ENCODE results near the gene DMD. TPM values are rescaled to one million over a fixed set of nuclear protein-coding genes. Genes with fewer than 3 reads are reported as not detected.
"Not testable (repeated sequence)": the region's sequence is repeated elsewhere in the genome, so short reads cannot be mapped to it uniquely, and the experiment has no call there.

The DMD gene
- total and polyA plus RNA-seq, 2 donors from 2014 or later: 4.2 to 17.9 TPM

DNA sequence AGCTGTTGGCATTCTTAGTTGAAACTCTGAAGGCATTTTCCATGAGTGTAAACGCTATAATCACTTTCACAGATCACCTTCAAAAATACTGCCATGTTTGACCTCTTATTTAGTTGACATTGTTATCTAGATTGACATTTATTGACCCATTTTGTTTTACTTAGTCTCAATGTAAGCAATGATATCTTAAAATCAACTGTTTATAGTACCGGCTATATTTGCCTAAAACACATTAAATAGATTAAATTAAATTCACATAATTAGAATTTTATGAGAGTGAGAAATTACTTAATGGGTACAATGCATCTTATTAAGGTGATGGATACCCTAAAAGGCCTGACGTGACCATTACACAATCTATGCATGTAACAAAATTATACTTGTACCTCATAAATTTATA is 1621.8 kb downstream of the DMD start:
- no peak overlapping the region for H3K27ac ChIP-seq (ENCODE audit: low read depth in 2 of 2, low read length in 2 of 2)
- H3K4me3 ChIP-seq (ENCODE audit: low read length in 3 of 3): no peak overlapping the region
- TF ChIP-seq, protein P1, sequence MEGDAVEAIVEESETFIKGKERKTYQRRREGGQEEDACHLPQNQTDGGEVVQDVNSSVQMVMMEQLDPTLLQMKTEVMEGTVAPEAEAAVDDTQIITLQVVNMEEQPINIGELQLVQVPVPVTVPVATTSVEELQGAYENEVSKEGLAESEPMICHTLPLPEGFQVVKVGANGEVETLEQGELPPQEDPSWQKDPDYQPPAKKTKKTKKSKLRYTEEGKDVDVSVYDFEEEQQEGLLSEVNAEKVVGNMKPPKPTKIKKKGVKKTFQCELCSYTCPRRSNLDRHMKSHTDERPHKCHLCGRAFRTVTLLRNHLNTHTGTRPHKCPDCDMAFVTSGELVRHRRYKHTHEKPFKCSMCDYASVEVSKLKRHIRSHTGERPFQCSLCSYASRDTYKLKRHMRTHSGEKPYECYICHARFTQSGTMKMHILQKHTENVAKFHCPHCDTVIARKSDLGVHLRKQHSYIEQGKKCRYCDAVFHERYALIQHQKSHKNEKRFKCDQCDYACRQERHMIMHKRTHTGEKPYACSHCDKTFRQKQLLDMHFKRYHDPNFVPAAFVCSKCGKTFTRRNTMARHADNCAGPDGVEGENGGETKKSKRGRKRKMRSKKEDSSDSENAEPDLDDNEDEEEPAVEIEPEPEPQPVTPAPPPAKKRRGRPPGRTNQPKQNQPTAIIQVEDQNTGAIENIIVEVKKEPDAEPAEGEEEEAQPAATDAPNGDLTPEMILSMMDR (IDR thresholded peaks at IDR 0.05; ENCODE audit: borderline replicate concordance, extremely low read depth, insufficient read depth): no peak
- H3K9me3 ChIP-seq (ENCODE audit: control insufficient read depth in 2 of 3, insufficient read depth in 1 of 3, low read length in 3 of 3): no peaks in the 10 kb centered on the region
- H3K9ac ChIP-seq (ENCODE audit: low read length in 3 of 3): no peak overlapping the region
- H3K4me1 ChIP-seq (ENCODE audit: control insufficient read depth in 2 of 3, insufficient read depth in 2 of 3, low read depth in 1 of 3, low read length in 3 of 3): no peaks in the 10 kb centered on the region
- no peaks in the 10 kb centered on the region for H3K36me3 ChIP-seq (ENCODE audit: control insufficient read depth in 2 of 3, insufficient read depth in 3 of 3, low read length in 3 of 3)
- DNase-seq (no peak), FAIRE-seq (no peak)
- no peaks in the 10 kb centered on the region for H3K27me3 ChIP-seq (ENCODE audit: control insufficient read depth, insufficient read depth, low read length)
- intact Hi-C loops (cut with DNase I): no loop called here

DNA sequence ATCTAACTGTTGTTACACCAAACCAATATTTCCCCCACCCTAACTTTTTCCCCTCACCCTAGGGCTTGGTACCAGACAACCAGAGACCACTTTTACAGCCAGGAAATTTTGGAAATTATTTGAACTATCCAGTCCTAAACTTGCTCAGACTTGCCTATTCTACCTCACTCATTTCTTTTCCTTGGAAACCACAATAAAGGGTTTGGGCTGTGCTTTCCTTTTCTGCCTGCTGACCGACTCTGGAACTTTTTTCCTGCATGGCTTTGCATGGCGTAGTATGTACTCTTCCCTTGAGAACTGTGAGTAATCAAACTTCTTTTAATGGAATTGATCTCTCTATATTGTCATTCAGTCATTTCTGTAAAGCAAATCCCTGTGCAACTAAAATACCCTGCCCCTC is 1623.0 kb downstream of the DMD start:
- no peaks in the 10 kb centered on the region for H3K4me1 ChIP-seq (ENCODE audit: control insufficient read depth in 2 of 3, insufficient read depth in 2 of 3, low read depth in 1 of 3, low read length in 3 of 3)
- no peaks in the 10 kb centered on the region for H3K36me3 ChIP-seq (ENCODE audit: control insufficient read depth in 2 of 3, insufficient read depth in 3 of 3, low read length in 3 of 3)
- TF ChIP-seq, protein P1 (IDR thresholded peaks at IDR 0.05; ENCODE audit: borderline replicate concordance, extremely low read depth, insufficient read depth): no peak
- intact Hi-C loops (cut with DNase I): no loop called here
- no peak overlapping the region for H3K4me3 ChIP-seq (ENCODE audit: low read length in 3 of 3)
- DNase-seq (no peak), FAIRE-seq (no peak)
- no peaks in the 10 kb centered on the region for H3K27me3 ChIP-seq (ENCODE audit: control insufficient read depth, insufficient read depth, low read length)
- no peaks in the 10 kb centered on the region for H3K9me3 ChIP-seq (ENCODE audit: control insufficient read depth in 2 of 3, insufficient read depth in 1 of 3, low read length in 3 of 3)
- no peak overlapping the region for H3K9ac ChIP-seq (ENCODE audit: low read length in 3 of 3)
- no peak overlapping the region for H3K27ac ChIP-seq (ENCODE audit: low read depth in 2 of 2, low read length in 2 of 2)

DNA sequence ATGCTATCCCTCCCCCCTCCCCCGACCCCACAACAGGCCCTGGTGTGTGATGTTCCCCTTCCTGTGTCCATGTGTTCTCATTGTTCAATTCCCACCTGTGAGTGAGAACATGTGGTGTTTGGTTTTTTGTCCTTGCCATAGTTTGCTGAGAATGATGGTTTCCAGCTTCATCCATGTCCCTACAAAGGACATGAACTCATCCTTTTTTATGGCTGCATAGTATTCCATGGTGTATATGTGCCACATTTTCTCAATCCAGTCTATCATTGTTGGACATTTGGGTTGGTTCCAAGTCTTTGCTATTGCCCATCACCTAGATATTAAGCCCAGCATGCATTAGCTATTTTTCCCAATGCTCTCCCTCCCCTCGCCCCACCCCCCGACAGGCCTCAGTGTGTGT is 1627.5 kb downstream of the DMD start:
- H3K4me3 ChIP-seq (ENCODE audit: low read length in 3 of 3); H3K27me3 ChIP-seq (ENCODE audit: control insufficient read depth, insufficient read depth, low read length); H3K36me3 ChIP-seq (ENCODE audit: control insufficient read depth in 2 of 3, insufficient read depth in 3 of 3, low read length in 3 of 3); H3K27ac ChIP-seq (ENCODE audit: low read depth in 2 of 2, low read length in 2 of 2); H3K9ac ChIP-seq (ENCODE audit: low read length in 3 of 3); H3K9me3 ChIP-seq (ENCODE audit: control insufficient read depth in 2 of 3, insufficient read depth in 1 of 3, low read length in 3 of 3); intact Hi-C loops (cut with DNase I); FAIRE-seq; DNase-seq; H3K4me1 ChIP-seq (ENCODE audit: control insufficient read depth in 2 of 3, insufficient read depth in 2 of 3, low read depth in 1 of 3, low read length in 3 of 3): not testable (repeated sequence)

DNA sequence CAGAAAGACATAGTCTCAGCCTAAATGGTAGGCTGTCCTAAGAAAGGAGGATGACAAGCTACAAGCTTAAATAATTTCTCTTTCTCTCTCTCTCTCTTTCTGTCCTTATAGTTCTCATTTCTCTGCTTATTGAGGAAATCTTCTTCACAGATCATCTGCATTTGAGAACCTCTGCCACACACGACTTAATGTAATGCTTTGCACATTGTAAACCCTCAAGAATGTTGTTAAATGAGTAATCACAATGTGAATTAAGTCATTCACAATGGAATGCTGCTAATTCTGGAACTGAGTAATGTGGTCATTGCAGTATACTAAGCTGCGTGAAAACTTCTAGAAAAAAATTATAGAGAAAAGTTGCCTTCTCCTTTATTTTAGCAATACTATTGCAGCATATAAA is 1630.6 kb downstream of the DMD start:
- intact Hi-C loops (cut with DNase I): no loop called here
- Histone ChIP-seq H3K9me3 (ENCODE audit: control insufficient read depth in 2 of 3, insufficient read depth in 1 of 3, low read length in 3 of 3) (no peaks in the 10 kb centered on the region), H3K4me1 (ENCODE audit: control insufficient read depth in 2 of 3, insufficient read depth in 2 of 3, low read depth in 1 of 3, low read length in 3 of 3) (no peaks in the 10 kb centered on the region), H3K9ac (ENCODE audit: low read length in 3 of 3) (no peak overlapping the region), H3K36me3 (ENCODE audit: control insufficient read depth in 2 of 3, insufficient read depth in 3 of 3, low read length in 3 of 3) (no peaks in the 10 kb centered on the region), H3K4me3 (ENCODE audit: low read length in 3 of 3) (no peak overlapping the region), H3K27me3 (ENCODE audit: control insufficient read depth, insufficient read depth, low read length) (no peaks in the 10 kb centered on the region), H3K27ac (ENCODE audit: low read depth in 2 of 2, low read length in 2 of 2) (no peak overlapping the region)
- DNase-seq (peak in 1 of 5 donors; percentile 0), FAIRE-seq (no peak)
- TF ChIP-seq, protein P1 (IDR thresholded peaks at IDR 0.05; ENCODE audit: borderline replicate concordance, extremely low read depth, insufficient read depth): no peak

All from kidney (tissue), 14 donors.